Measurements from ENCODE around the gene INF2.

Gene INF2

DNA sequence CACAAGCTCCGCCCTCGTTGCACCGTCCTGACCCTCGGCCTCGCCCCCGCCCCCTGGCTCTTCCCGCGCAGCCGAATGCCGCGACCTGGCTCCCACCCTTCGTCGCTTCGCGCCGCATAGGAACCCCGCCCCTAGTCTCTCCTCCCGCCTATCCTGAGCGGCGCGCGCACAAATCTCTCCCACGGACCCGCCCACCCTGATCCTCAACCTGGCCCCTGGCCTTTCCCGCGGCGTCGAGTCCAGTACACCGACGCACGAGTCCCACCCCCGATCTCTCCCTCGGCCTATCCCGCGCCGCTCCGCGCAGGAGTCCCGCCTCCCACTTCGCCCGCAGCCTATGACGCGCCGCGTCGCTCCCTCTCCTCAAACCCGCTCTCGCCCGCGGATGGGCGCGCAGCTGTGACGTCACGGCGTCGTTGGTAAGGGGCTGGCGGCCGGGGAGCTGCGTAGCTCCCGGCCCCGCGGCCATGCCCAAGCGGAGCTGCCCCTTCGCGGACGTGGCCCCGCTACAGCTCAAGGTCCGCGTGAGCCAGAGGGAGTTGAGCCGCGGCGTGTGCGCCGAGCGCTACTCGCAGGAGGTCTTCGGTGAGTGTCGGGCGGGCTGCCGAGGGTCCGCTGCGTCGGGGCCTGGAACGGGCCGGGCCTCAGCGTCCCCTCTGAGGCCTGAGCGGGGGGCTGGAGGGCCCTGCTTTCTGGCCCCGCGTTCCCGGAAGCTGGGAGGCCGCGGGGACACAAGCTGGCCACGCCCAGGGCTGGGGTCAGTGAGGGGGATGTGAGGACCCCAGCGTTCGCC lies 63.5 kb downstream of the INF2 start, which contains the start of gene SIVA1:
TSS of gene SIVA1 (plus strand) at position 413 of the 793 bp plus-strand sequence. CDS start at position 468, 55 bp downstream.
- peak within 1 kb of the TSS; percentile 62 for H2BK15ac ChIP-seq (ENCODE audit: low read depth, poor library complexity, severe bottlenecking)
- peak within 1 kb of the TSS; percentile 73 to 91 for H3K4ac ChIP-seq (ENCODE audit: low read depth in 1 of 2, low read length in 2 of 2)
- peak within 1 kb of the TSS in 1 of 2 experiments; percentile 48 for H3K23ac ChIP-seq (ENCODE audit: low read length in 2 of 2)
- H2AK5ac ChIP-seq (ENCODE audit: low read length, severe bottlenecking) = no peak within 1 kb of the TSS
- no peak within 1 kb of the TSS for H2BK5ac ChIP-seq (ENCODE audit: low read depth, low read length, poor library complexity, severe bottlenecking)
- peaks cover 30 to 31% of the 10 kb centered on the region in 2 experiments for H3K36me3 ChIP-seq (ENCODE audit: control insufficient read depth in 1 of 2, insufficient read depth in 2 of 2, low read depth in 1 of 2, low read length in 2 of 2)
- peak; percentile 99 for DNase-seq
- peak within 1 kb of the TSS in 1 of 2 experiments; percentile 99 for H3K14ac ChIP-seq (ENCODE audit: low read length in 2 of 2)
- H3K9me3 ChIP-seq (ENCODE audit: control insufficient read depth, low read length) = no peaks in the 10 kb centered on the region
- peak within 1 kb of the TSS; percentile 29 to 52 for H2BK12ac ChIP-seq (ENCODE audit: low read length in 2 of 2)
- H3K27me3 ChIP-seq (ENCODE audit: control insufficient read depth in 1 of 2, insufficient read depth in 1 of 2, low read length in 2 of 2) = no peaks in the 10 kb centered on the region
- peak within 1 kb of the TSS; percentile 95 for H3K4me2 ChIP-seq (ENCODE audit: low read length, poor library complexity, severe bottlenecking)
- peaks cover 26% of the 10 kb centered on the region for H3K79me1 ChIP-seq (replicated peaks; ENCODE audit: low read length, poor library complexity, severe bottlenecking)
- peak within 1 kb of the TSS; percentile 92 for H2AFZ ChIP-seq (ENCODE audit: low read depth, low read length)
- H2BK120ac ChIP-seq (ENCODE audit: low read depth, low read length) = peak within 1 kb of the TSS; percentile 54
- peak within 1 kb of the TSS; percentile 97 for H3K9ac ChIP-seq (ENCODE audit: low read length)
- H3K4me1 ChIP-seq (ENCODE audit: control insufficient read depth, insufficient read depth, low read depth, low read length) = peaks cover 39% of the 10 kb centered on the region
- H4K91ac ChIP-seq (ENCODE audit: low read length) = peak within 1 kb of the TSS; percentile 85
- H3K27ac ChIP-seq (ENCODE audit: low read length, poor library complexity, severe bottlenecking) = no peak within 1 kb of the TSS
- H3K18ac ChIP-seq (ENCODE audit: low read depth in 1 of 2, low read length in 2 of 2) = peak within 1 kb of the TSS; percentile 92 to 98
- H3K4me3 ChIP-seq (ENCODE audit: insufficient read depth in 1 of 2, low read depth in 1 of 2, low read length in 2 of 2) = peak within 1 kb of the TSS; percentile 96
- H4K8ac ChIP-seq (ENCODE audit: low read length) = peak within 1 kb of the TSS; percentile 94
- WGBS = under 1% methylated on average over 84 of the region's 95 CpGs

DNA sequence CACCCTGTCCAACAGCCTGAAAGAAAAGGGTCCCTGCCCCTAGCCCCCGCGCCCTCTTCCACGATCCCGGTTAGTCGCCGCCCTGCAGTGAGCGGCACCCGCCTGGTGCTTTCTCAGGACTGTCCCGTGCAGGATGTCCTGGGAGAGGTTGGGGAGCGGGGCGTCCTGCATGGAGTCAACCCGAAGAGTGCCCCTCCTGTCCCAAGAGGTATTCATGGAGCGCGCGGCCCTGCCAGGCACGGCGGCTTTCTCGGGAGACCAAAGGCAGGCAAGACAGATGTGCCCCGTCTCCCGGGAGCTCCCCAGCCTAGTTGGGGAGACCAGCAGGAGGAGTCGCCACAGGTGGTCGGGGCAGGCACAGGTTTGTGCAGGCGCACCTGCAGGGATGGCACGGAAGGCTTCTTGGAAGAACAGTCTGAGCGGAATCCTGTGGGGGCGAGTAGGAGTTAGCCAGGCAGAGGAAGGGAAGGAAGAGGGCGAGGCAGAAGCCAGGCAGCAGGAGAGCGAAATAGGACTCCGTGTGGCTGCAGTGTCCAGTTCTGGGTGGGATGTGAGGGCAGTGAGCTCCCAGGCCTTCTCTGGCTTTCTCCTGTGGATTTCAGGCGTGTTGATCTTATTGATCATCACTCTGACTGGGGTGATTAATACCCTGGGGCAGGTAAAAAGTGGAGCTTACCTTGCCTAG lies 64.3 kb downstream of the INF2 start:
- peak overlapping the region; percentile 44 for H2BK15ac ChIP-seq (ENCODE audit: low read depth, poor library complexity, severe bottlenecking)
- H3K4me2 ChIP-seq (ENCODE audit: low read length, poor library complexity, severe bottlenecking) = peak overlapping the region; percentile 95

DNA sequence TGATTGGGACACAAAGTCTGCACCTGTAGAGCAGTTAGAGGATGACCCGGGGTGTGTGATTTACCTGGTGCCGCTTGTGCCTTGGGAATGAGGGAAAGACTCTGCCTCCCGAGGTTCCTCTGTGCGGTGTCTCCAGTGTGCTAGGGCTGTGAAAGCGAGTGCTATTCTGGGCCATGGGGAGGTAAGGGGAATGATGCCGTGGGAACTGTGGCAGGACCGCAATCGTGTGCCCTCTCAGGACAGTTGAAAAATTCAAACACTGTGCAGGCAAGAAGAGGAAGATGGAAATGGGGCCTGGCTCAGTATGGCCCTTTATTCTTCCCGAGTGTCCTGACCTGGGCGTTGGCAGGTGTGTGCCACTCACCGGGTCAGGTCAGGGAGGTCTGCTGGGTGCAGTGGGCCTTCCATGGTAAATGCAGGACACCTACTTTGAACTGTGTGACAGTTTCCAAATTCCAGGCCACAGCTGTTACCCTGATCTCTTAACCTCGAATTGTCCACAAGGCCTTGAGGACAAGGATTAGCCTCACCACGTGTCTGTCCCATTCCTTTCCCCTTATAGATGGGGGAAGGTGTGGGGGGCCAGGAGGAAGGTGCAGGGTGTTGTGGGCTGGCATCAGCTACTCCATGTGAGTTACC lies 64.9 kb downstream of the INF2 start:
- Histone ChIP-seq H2BK5ac (ENCODE audit: low read depth, low read length, poor library complexity, severe bottlenecking) (no peak overlapping the region), H3K14ac (ENCODE audit: low read length in 2 of 2) (no peak overlapping the region), H3K23ac (ENCODE audit: low read length in 2 of 2) (peak overlapping the region in 1 of 2 experiments; percentile 74), H3K4ac (ENCODE audit: low read depth in 1 of 2, low read length in 2 of 2) (no peak overlapping the region), H3K36me3 (ENCODE audit: control insufficient read depth in 1 of 2, insufficient read depth in 2 of 2, low read depth in 1 of 2, low read length in 2 of 2) (peaks cover 42 to 44% of the 10 kb centered on the region in 2 experiments), H3K4me1 (ENCODE audit: control insufficient read depth, insufficient read depth, low read depth, low read length) (peaks cover 31% of the 10 kb centered on the region), H3K4me2 (ENCODE audit: low read length, poor library complexity, severe bottlenecking) (peak overlapping the region; percentile 95), H2AK5ac (ENCODE audit: low read length, severe bottlenecking) (no peak overlapping the region), H3K79me1 (replicated peaks; ENCODE audit: low read length, poor library complexity, severe bottlenecking) (peaks cover 32% of the 10 kb centered on the region), H2BK15ac (ENCODE audit: low read depth, poor library complexity, severe bottlenecking) (no peak overlapping the region), H3K27me3 (ENCODE audit: control insufficient read depth in 1 of 2, insufficient read depth in 1 of 2, low read length in 2 of 2) (no peaks in the 10 kb centered on the region), H3K27ac (ENCODE audit: low read length, poor library complexity, severe bottlenecking) (no peak overlapping the region), H2BK120ac (ENCODE audit: low read depth, low read length) (no peak overlapping the region), H3K18ac (ENCODE audit: low read depth in 1 of 2, low read length in 2 of 2) (no peak overlapping the region), H2BK12ac (ENCODE audit: low read length in 2 of 2) (no peak overlapping the region), H3K9me3 (ENCODE audit: control insufficient read depth, low read length) (no peaks in the 10 kb centered on the region), H4K91ac (ENCODE audit: low read length) (no peak overlapping the region), H4K8ac (ENCODE audit: low read length) (no peak overlapping the region), H3K9ac (ENCODE audit: low read length) (peak overlapping the region; percentile 97), H2AFZ (ENCODE audit: low read depth, low read length) (no peak overlapping the region), H3K4me3 (ENCODE audit: insufficient read depth in 1 of 2, low read depth in 1 of 2, low read length in 2 of 2) (peak overlapping the region in 1 of 2 experiments; percentile 96)
- WGBS = 85% methylated on average over 11 of the region's 13 CpGs
- no peak for DNase-seq

More for the DNA sequence above, 64.3 kb downstream of the INF2 start:
- no peak overlapping the region for H2AFZ ChIP-seq (ENCODE audit: low read depth, low read length)
- WGBS = 3% methylated on average over 30 of the region's 30 CpGs
- peak overlapping the region; percentile 73 to 91 for H3K4ac ChIP-seq (ENCODE audit: low read depth in 1 of 2, low read length in 2 of 2)
- H3K23ac ChIP-seq (ENCODE audit: low read length in 2 of 2) = peak overlapping the region in 1 of 2 experiments; percentile 48
- H2BK5ac ChIP-seq (ENCODE audit: low read depth, low read length, poor library complexity, severe bottlenecking) = no peak overlapping the region
- peak overlapping the region; percentile 85 for H4K91ac ChIP-seq (ENCODE audit: low read length)
- H3K4me3 ChIP-seq (ENCODE audit: insufficient read depth in 1 of 2, low read depth in 1 of 2, low read length in 2 of 2) = peak overlapping the region; percentile 96
- peaks cover 37% of the 10 kb centered on the region for H3K4me1 ChIP-seq (ENCODE audit: control insufficient read depth, insufficient read depth, low read depth, low read length)
- H3K18ac ChIP-seq (ENCODE audit: low read depth in 1 of 2, low read length in 2 of 2) = peak overlapping the region; percentile 92 to 98
- H3K79me1 ChIP-seq (replicated peaks; ENCODE audit: low read length, poor library complexity, severe bottlenecking) = peaks cover 29% of the 10 kb centered on the region
- H4K8ac ChIP-seq (ENCODE audit: low read length) = peak overlapping the region; percentile 48
- H3K27me3 ChIP-seq (ENCODE audit: control insufficient read depth in 1 of 2, insufficient read depth in 1 of 2, low read length in 2 of 2) = no peaks in the 10 kb centered on the region
- H3K27ac ChIP-seq (ENCODE audit: low read length, poor library complexity, severe bottlenecking) = no peak overlapping the region
- H3K36me3 ChIP-seq (ENCODE audit: control insufficient read depth in 1 of 2, insufficient read depth in 2 of 2, low read depth in 1 of 2, low read length in 2 of 2) = peaks cover 36 to 37% of the 10 kb centered on the region in 2 experiments
- peak overlapping the region in 1 of 2 experiments; percentile 2 for H2BK12ac ChIP-seq (ENCODE audit: low read length in 2 of 2)
- DNase-seq = peak; percentile 20
- H2AK5ac ChIP-seq (ENCODE audit: low read length, severe bottlenecking) = no peak overlapping the region
- peak overlapping the region in 1 of 2 experiments; percentile 99 for H3K14ac ChIP-seq (ENCODE audit: low read length in 2 of 2)
- H3K9ac ChIP-seq (ENCODE audit: low read length) = peak overlapping the region; percentile 97
- peak overlapping the region; percentile 54 for H2BK120ac ChIP-seq (ENCODE audit: low read depth, low read length)
- no peaks in the 10 kb centered on the region for H3K9me3 ChIP-seq (ENCODE audit: control insufficient read depth, low read length)

All from mesenchymal stem cell (in vitro differentiated cells and primary cell).